GM19099 (cell line): ENCODE data around the gene RAB5IF.

Experiments used
- POLR2A ChIP-seq: IDR thresholded peaks from 3 replicates; pipeline ENCODE4 v1.6.1; 2011; ENCODE audit warnings: low read depth; ENCODE audit not compliant: insufficient read length; ENCODE audit errors: extremely low read depth

The RAB5IF gene

GRCh38 chr20:36611625-36612024 lies 6.0 kb downstream of the RAB5IF start:
- TF ChIP-seq POLR2A = no peak

- no peak for TF ChIP-seq POLR2A
Observed at GRCh38 chr20:36613974-36614373, 8.4 kb downstream of the RAB5IF start.

GRCh38 chr20:36614781-36615557 lies 9.4 kb downstream of the RAB5IF start:
- TF ChIP-seq POLR2A = no peak

GRCh38 chr20:36620917-36621316 lies 15.3 kb downstream of the RAB5IF start:
- TF ChIP-seq POLR2A = no peak

- no peak for TF ChIP-seq POLR2A
Observed at GRCh38 chr20:36623444-36623843, 17.9 kb downstream of the RAB5IF start.

GRCh38 chr20:36624068-36624943 lies 18.7 kb downstream of the RAB5IF start:
- TF ChIP-seq POLR2A = no peak

GRCh38 chr20:36624944-36625324 lies 19.4 kb downstream of the RAB5IF start:
- no peak for TF ChIP-seq POLR2A

GRCh38 chr20:36628076-36628475 lies 22.5 kb downstream of the RAB5IF start:
- TF ChIP-seq POLR2A = no peak

- TF ChIP-seq POLR2A = no peak
Observed at GRCh38 chr20:36629719-36630681, 24.4 kb downstream of the RAB5IF start.

- no peak for TF ChIP-seq POLR2A
Observed at GRCh38 chr20:36631646-36632045, 26.1 kb downstream of the RAB5IF start.

GRCh38 chr20:36632147-36632486 lies 26.5 kb downstream of the RAB5IF start:
- TF ChIP-seq POLR2A = no peak

- no peak for TF ChIP-seq POLR2A
Observed at GRCh38 chr20:36632487-36633284, 27.1 kb downstream of the RAB5IF start.

- TF ChIP-seq POLR2A = no peak
Observed at GRCh38 chr20:36633285-36633772, 27.8 kb downstream of the RAB5IF start.

GRCh38 chr20:36634342-36634741 lies 28.8 kb downstream of the RAB5IF start:
- TF ChIP-seq POLR2A = no peak
